ENCODE data around the gene EBLN1.
"Not testable (repeated sequence)": the region's sequence is repeated elsewhere in the genome, so short reads cannot be mapped to it uniquely, and the experiment has no call there.

Gene EBLN1

DNA sequence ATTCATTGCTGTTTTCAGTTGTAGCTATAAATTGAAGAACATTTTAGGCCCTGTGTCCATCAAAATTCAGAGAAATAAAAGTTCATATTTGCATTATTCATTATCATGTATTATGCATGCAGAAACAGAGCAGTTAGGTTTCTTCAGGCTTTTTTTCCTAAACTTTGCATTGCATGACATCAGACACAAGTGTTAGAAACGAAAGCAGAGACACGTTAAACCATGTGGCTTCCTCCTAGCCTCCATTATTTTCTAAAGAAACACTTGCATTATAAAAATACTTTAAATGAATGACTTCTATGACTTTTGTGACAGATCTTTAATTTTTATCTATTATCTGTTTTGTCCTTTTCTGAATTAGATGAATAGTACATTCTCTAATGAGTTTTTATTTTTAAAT lies 8.8 kb upstream of the EBLN1 start:
- DNase-seq: no peak

GRCh38 chr10:22222236-22223190 lies 4.7 kb upstream of the EBLN1 start:
- no peak for DNase-seq

- DNase-seq: no peak
These were observed 1.5 kb upstream of the EBLN1 start for GRCh38 chr10:22219308-22219707.

- no peak for DNase-seq
These were observed 633 bp upstream of the EBLN1 start for GRCh38 chr10:22218448-22218847.

- DNase-seq: not testable (repeated sequence)
These were observed 731 bp downstream of the EBLN1 start for GRCh38 chr10:22217084-22217483.

DNA sequence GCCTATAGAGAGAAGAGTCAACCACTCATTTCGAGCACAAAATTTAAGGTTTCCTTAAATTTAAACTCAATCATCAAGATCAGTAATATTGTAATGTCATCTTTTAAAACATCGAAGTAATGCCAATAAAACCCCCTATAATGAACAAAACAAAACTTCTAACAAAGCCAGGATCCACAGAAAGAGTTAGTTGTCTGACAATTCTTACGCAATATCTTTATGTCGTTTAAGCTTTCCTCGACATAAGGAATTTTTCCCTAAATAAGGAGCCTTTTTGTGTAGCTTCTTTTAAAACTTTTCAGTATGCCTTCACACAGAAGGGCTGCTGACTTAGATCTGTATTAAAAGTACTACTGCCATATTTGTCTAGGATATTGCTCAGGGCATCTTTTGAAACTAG lies 7.5 kb downstream of the EBLN1 start:
- no peak for DNase-seq

DNA sequence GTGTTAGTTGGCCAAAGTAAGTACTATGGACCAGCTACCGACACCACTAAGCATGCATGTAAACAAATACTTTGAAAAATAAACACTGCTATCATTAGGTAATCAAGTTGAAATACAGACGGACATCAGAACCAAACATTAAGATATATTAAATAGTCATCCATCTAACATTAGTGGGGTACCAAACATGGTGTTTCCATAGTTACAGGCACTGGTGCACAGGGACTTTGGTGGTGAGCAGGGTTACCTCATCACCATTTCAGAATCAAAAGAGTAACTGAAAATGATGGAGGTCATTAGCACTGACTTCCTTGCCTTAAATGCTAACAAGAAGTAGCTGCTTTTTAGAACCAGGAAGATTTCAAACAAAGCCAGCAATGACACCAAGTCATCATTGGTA lies 23.9 kb downstream of the EBLN1 start:
- DNase-seq: no peak

DNA sequence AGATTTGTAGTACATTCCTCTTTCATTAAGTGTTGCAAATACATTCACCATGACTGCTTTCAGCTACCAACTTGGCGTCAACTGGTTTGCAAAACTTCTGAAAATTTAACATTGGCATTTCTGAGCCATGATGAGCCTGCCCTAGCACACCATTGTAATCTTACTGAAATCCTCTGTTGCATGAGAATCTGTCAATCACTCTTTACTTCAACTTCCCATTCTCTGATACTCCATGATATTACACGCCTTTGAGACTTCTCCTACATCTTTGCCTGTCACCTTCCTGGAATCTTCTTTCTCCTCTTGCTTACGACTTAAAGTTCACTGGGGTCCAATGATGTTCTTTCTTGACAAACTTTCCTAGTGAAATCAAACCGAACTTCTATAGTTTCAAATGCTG lies 32.2 kb downstream of the EBLN1 start:
- DNase-seq: no peak

- DNase-seq: no peak
These were observed 33.9 kb downstream of the EBLN1 start for GRCh38 chr10:22183771-22184461.

GRCh38 chr10:22180724-22181123 lies 37.1 kb downstream of the EBLN1 start:
- no peak for DNase-seq

DNA sequence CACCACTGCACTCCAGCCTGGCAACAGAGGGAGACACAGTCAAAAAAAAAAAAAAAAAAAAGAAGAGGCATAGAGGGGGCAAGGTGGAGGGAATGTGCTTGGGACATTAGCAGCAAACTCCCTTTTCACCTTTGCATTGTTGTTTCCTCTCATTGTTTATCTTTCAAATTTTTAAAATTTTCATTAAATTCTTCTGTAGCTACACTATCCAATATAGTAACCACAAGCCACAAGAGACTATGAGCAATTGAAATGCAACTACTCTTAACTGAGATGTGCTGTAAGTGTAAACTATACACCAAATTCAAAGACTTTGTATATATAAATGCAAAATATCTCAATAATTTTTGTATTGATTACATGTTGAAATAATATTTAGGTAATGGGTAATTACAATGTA lies 43.4 kb downstream of the EBLN1 start:
- DNase-seq: no peak

GRCh38 chr10:22171131-22171530 lies 46.7 kb downstream of the EBLN1 start:
- DNase-seq: no peak

DNA sequence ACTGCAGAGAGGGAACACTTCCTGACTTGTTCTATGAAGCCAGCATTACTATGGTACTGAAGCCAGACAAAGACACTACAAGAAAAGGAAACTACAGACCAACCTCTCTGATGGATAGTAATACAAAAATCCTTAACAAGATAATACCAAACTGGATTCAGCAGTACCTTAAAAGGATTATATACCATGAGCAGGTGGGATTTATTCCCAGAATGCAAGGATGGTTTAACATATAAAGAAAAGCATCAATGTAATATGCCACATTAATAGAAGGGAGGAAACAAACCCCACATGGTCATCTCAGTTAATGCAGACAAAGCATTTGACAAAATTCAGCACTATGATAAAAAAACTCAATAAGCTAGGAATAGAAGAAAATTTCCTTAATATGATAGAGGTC lies 47.2 kb downstream of the EBLN1 start:
- DNase-seq: no peak

DNA sequence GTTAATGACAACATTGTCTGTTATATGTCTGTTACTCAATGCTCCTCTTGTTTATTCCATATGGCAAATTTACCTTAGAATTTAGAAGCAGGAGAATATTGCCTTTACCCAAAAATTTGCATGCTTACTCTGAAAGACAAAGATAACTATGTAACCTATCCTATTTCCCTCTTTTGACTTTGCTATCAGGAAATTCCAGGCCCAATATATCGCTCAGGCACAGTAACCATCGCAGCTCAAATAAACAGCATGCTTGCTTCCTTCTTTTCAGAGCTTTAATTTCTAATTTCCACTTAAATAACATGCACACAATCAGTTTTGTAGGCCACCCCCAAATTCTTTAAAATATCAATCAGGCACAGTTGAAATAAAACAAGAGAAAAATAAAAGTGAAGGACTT lies 57.8 kb downstream of the EBLN1 start:
- no peak for DNase-seq

DNA sequence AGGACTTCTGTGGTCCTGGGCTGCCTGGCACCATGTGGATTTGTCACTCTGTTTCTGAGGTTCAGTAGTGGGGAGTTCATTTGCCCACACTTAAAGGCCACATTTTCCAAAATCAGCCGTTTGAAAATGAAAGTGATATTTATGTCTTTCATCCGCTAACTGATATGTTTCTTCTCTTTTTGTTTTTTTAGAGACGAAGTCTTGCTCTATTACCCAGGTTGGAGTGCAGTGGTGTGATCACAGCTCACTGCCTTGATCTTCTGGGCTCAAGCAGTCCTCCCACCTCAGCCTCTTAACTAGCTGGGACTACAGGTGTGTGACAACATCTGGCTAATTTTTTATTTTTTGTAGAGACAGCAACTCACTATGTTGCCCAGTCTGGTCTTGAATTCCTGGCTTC lies 58.6 kb downstream of the EBLN1 start:
- no peak for DNase-seq
